HG03095 (cell line): ENCODE data around the gene CBX4.
A peak's percentile ranks its signal among the peaks of the same experiment; 100 is the strongest.

Source experiments
- ATAC-seq: cut with Tn5 transposase; IDR thresholded peaks from one replicate; pipeline ENCODE4 v1.9.1; 2021; ENCODE audit warnings: moderate library complexity; ENCODE audit not compliant: unreplicated experiment

Gene CBX4

GRCh38 chr17:79839356-79840268 lies at the start of gene CBX4:
TSS of gene CBX4 (minus strand) at chr17:79839440. CDS start at chr17:79839251, 189 bp downstream.
- peak; percentile 46 for ATAC-seq

GRCh38 chr17:79888009-79888540 lies 48.8 kb upstream of the CBX4 start:
- no peak for ATAC-seq

GRCh38 chr17:79887451-79887991 lies 48.3 kb upstream of the CBX4 start:
- no peak for ATAC-seq

GRCh38 chr17:79883202-79883601 lies 44.0 kb upstream of the CBX4 start:
- ATAC-seq = no peak

GRCh38 chr17:79878329-79878947 lies 39.2 kb upstream of the CBX4 start:
- no peak for ATAC-seq

- ATAC-seq = no peak
Observed at GRCh38 chr17:79877041-79877440, 37.8 kb upstream of the CBX4 start.

- no peak for ATAC-seq
Observed at GRCh38 chr17:79875511-79875910, 36.3 kb upstream of the CBX4 start.

- no peak for ATAC-seq
Observed at GRCh38 chr17:79874329-79874981, 35.2 kb upstream of the CBX4 start.

GRCh38 chr17:79873583-79873982 lies 34.3 kb upstream of the CBX4 start:
- ATAC-seq = no peak

- no peak for ATAC-seq
Observed at GRCh38 chr17:79872762-79873161, 33.5 kb upstream of the CBX4 start.

- ATAC-seq = no peak
Observed at GRCh38 chr17:79871131-79871530, 31.9 kb upstream of the CBX4 start.

- no peak for ATAC-seq
Observed at GRCh38 chr17:79870540-79870939, 31.3 kb upstream of the CBX4 start.

- no peak for ATAC-seq
Observed at GRCh38 chr17:79866791-79867518, 27.7 kb upstream of the CBX4 start.

- ATAC-seq = no peak
Observed at GRCh38 chr17:79865351-79866210, 26.3 kb upstream of the CBX4 start.

GRCh38 chr17:79864617-79865250 lies 25.5 kb upstream of the CBX4 start:
- ATAC-seq = no peak

GRCh38 chr17:79864147-79864546 lies 24.9 kb upstream of the CBX4 start:
- no peak for ATAC-seq

GRCh38 chr17:79862771-79863440 lies 23.7 kb upstream of the CBX4 start:
- no peak for ATAC-seq

GRCh38 chr17:79862238-79862637 lies 23.0 kb upstream of the CBX4 start:
- ATAC-seq = no peak
